GM19240 (cell line): Measurements from ENCODE around the gene SLC6A5.
"Not testable (repeated sequence)": the region's sequence is repeated elsewhere in the genome, so short reads cannot be mapped to it uniquely, and the experiment has no call there.

ENCODE experiments used
- DNase-seq: peaks from one replicate; pipeline ENCODE4 v3.0.0; 2011; ENCODE audit warnings: low spot score; ENCODE audit not compliant: insufficient read length

The SLC6A5 gene

DNA sequence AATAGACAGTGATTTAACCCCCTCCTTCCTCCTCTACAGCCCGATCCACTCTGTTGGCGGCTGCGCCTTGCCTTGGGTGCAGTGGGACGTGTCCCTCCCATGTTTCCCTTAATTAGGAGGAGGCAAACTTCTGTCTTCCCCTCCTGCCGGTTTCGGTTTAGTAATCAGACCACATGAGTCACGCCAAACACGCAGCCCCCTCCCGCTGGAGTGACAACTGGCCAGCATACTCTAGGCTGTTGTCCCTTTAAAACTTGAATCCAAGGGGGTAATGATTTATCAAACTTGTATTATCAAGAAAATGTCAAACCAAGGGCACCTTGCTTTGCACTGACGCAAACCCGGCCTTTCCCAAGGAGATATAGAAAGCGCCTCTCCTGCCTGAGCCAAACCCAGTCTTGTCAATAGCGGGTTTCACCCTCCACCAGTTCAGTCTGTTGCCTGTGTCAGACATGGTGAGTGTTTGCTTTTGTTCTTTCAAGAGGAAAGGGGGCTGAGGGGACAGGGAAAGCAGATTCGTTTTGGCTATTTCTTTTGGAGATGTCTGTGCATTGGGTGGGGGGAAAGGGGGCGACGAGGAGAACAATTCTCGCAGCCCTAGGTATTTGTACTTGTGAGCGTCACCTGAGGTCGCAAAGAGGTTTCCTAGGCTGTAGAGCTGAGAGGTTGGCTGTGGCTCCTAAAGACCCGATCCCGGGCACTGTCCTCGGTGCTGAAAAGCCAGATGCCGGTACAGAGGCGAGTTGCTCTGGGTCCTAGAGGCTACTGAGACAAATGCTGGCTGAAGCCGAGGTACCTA is at the start of gene SLC6A5:
Gene SLC6A5, plus strand, starts transcription at position 388 of the 799 bp plus-strand sequence. Its CDS starts 65 bp downstream, at position 453.
- peak; percentile 28 for DNase-seq

GRCh38 chr11:20551096-20551495 is 48.3 kb upstream of the SLC6A5 start:
- no peak for DNase-seq

DNA sequence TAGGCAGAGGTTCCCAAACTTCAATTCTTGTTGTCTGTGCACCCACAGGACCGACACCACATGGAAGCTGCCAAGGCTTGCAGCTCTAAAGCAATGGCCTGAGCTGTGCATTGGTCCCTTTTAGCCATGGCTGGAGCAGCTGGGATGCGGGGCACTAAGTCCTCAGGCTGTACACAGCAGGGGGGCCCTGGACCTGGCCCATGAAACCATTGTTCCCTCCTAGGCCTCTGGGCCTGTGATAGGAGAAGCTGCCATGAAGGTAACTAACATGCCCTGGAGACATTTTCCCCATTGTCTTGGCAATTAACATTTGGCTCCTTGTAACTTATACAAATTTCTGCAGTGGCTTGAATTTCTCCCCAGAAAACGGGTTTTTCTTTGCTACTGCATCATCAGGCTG is 43.6 kb upstream of the SLC6A5 start:
- DNase-seq: no peak

GRCh38 chr11:20556396-20556795 is 43.0 kb upstream of the SLC6A5 start:
- DNase-seq: not testable (repeated sequence)

GRCh38 chr11:20558741-20559140 is 40.7 kb upstream of the SLC6A5 start:
- no peak for DNase-seq

- no peak for DNase-seq
These were observed 39.7 kb upstream of the SLC6A5 start for GRCh38 chr11:20559523-20560300.

- DNase-seq: no peak
These were observed 37.5 kb upstream of the SLC6A5 start for GRCh38 chr11:20561915-20562314.

- no peak for DNase-seq
These were observed 35.5 kb upstream of the SLC6A5 start for GRCh38 chr11:20563866-20564265.

DNA sequence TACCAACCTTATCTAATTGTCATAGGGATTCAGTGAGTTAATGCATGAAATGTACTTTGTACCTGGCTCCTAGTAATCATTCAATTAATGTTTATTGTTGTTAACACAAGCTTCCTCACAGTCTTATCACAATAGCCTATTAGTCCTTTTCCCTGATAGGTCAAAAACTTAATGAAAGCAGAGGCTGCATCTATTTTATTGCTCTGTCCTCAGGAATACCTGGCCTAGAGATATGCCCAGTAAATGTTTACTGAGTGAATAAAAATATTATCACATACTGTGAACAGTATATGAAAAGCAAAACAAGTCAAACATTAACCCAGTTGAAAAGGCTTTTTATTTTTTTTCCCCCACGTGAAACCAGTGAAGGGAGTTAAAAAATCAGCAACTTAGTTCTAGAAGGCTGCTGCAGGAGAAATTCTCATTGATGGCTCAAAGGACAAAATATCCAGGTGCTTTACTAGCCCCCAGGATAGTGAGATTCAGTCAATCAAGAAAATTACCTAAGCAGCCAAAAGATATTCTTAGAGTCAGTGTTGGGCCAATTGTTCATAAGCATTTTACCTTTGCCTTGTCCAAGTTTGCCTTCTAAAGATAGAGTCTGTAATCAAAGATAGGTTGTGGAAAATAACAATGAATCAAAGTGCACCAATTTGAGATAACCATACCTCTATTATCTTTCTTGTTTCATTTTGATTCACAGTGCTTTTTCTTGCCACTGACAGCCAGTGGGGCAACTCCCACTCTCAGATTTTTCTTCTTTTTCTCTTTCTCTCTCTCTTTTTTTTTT is 34.4 kb upstream of the SLC6A5 start:
- no peak for DNase-seq

DNA sequence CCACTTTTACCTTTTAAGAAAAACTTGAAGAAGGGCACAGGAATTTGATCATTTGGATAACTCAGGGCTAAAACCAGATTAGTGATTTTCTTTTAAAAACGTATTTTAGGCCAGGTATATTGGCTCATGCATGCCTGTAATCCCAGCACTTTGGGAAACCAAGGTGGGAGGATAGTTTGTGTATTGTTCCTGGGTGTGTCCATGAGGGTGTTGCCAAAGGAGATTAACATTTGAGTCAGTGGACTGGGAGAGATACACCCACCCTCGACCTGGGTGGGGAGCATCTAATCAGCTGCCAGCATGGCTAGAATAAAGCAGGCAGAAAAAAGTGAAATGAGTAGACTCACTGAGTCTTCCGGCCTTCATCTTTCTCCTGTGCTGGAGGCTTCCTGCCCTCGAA is 33.3 kb upstream of the SLC6A5 start:
- not testable (repeated sequence) for DNase-seq

- no peak for DNase-seq
These were observed 32.6 kb upstream of the SLC6A5 start for GRCh38 chr11:20566591-20567434.

DNA sequence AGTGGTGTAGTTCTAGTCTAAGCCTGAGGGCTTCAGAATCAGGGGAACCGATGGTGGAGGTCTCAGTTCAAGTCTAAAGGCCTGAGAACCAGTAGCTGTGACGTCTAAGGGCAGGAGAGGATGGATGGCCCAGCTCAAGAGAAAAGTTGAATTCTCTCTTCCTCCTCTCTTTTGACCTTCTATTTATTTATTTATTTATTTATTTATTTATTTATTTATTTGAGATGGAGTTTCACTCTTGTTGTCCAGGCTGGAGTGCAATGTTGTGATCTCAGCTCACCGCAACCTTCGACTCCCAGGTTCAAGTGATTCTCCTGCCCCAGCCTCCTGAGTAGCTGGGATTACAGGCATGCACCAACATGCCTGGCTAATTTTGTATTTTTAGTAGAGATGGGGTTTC is 19.7 kb upstream of the SLC6A5 start:
- DNase-seq: not testable (repeated sequence)

DNA sequence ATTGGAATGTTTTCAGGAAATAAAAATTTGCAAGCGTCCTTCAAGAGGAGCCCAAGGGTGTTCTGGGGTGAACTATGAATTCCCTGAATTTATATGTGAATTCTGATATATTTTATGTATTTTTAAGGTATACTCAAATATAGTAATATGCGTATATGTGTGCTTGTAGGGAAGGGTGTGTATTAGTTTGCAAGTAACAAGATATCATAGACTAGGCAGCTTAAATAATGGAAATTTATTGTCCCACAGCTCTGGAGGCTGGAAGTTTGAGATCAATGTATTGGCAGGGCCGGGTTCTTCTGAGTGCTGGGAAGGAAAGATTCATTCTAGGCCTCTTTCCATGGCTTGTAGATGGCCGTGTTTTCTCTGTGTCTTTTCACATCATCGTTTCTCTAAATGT is 16.2 kb upstream of the SLC6A5 start:
- no peak for DNase-seq

- DNase-seq: no peak
These were observed 15.2 kb upstream of the SLC6A5 start for GRCh38 chr11:20584093-20584774.

- no peak for DNase-seq
These were observed 9.6 kb upstream of the SLC6A5 start for GRCh38 chr11:20589796-20590195.

- no peak for DNase-seq
These were observed 9.0 kb upstream of the SLC6A5 start for GRCh38 chr11:20590381-20590780.

- DNase-seq: no peak
These were observed 6.7 kb upstream of the SLC6A5 start for GRCh38 chr11:20592741-20593140.

DNA sequence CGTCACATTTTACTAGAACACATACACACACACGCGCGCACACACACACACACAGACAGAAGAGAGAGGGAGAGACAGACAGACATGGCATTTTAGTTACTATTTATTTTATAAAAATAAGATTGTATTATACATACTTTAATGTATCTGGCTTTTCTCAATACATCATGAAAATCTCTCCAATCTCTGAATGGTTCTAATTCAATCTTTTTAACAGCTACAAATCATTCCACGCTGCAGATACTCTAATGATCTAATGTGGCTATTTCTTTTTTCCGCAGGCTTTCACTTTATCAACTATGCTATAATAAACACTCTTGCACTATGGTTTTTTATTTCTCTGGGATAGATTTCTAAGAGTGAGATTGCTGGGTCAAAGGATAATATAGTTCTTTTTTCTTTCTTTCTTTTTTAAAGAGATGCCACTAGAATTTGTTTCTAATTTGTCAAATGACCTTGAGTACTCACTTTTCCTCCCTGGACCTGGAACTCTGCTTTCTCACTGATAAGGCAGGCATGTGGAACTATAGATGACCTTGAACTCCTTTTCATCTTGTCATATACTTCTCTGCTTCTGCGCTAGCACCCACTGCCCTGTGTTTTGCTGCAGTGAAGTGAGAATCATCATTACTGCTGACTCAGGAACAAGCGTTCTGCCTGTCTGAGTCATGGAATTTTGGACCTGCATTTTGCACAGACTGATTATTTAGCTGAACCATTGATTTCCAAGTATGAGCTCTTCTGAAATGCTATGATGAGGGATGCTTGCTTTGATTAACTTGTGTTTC is 4.9 kb upstream of the SLC6A5 start:
- DNase-seq: no peak

GRCh38 chr11:20595101-20595500 is 4.3 kb upstream of the SLC6A5 start:
- DNase-seq: no peak
